Activated naive CD8-positive, alpha-beta T cell treated with anti-CD3 and anti-CD28 coated beads, Interleukin-2, amount 50 U/mL, for 24 hours (primary cell): ENCODE measurements around the gene CACNA1D.
"Not testable (repeated sequence)": the region's sequence is repeated elsewhere in the genome, so short reads cannot be mapped to it uniquely, and the experiment has no call there.

Source experiments
- ATAC-seq: fragments of 150-1000 bp; cut with Tn5 transposase; one replicate; pipeline ENCODE4 v1.10.0; 2021
- DNase-seq: peaks from one replicate; pipeline ENCODE4 v3.0.0; 2021
- H3K27ac Mint-ChIP-seq: one replicate; pipeline ENCODE4 v1.8.0; 2021; ENCODE audit warnings: mild to moderate bottlenecking, mixed read lengths
- H3K27me3 Mint-ChIP-seq: one replicate; pipeline ENCODE4 v1.8.0; 2021; ENCODE audit warnings: mixed read lengths
- H3K36me3 Mint-ChIP-seq: one replicate; pipeline ENCODE4 v1.8.0; 2021; ENCODE audit warnings: low read depth, mixed read lengths
- H3K4me1 Mint-ChIP-seq: one replicate; pipeline ENCODE4 v1.8.0; 2021; ENCODE audit warnings: mixed read lengths
- H3K4me3 Mint-ChIP-seq: one replicate; pipeline ENCODE4 v1.8.0; 2021; ENCODE audit warnings: mild to moderate bottlenecking, moderate library complexity, mixed read lengths
- H3K9me3 Mint-ChIP-seq: one replicate; pipeline ENCODE4 v1.8.0; 2021; ENCODE audit warnings: mixed read lengths

Gene CACNA1D

GRCh38 chr3:53643757-53644156 is 149.3 kb downstream of the CACNA1D start:
- H3K9me3 Mint-ChIP-seq, result no peaks in the 10 kb centered on the region
- no peak overlapping the region for H3K27ac Mint-ChIP-seq
- peaks cover 14% of the 10 kb centered on the region for H3K27me3 Mint-ChIP-seq
- H3K36me3 Mint-ChIP-seq, result no peaks in the 10 kb centered on the region
- DNase-seq (no peak), ATAC-seq (no peak)
- H3K4me1 Mint-ChIP-seq, result no peaks in the 10 kb centered on the region
- no peak overlapping the region for H3K4me3 Mint-ChIP-seq

- Mint-ChIP-seq H3K4me3 (no peak overlapping the region), H3K9me3 (no peaks in the 10 kb centered on the region), H3K27me3 (peaks cover 17% of the 10 kb centered on the region), H3K4me1 (peaks cover 3% of the 10 kb centered on the region), H3K27ac (no peak overlapping the region), H3K36me3 (no peaks in the 10 kb centered on the region)
- ATAC-seq (no peak), DNase-seq (no peak)
Measured at GRCh38 chr3:53645754-53646153, 151.3 kb downstream of the CACNA1D start.

DNA sequence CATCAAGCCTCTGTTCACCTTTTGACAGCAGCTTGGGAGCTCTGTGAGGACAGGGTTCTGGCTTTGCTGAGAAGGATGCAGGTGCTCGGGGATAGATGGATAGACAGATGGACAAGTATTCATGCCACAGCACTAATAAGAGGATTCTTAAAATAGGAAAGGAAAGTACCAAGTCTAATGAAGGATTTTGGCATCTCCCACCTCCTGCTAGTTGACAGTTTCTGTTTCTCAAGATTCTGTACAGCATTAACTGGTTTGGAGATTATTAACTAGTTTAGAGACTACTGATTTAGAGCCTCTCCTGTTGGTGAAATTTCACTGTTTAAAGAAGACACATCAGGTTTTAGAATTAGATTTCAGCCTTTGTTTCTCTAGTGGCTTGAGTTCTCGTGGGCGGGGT is 152.3 kb downstream of the CACNA1D start:
- H3K9me3 Mint-ChIP-seq, result no peaks in the 10 kb centered on the region
- no peak overlapping the region for H3K4me3 Mint-ChIP-seq
- no peaks in the 10 kb centered on the region for H3K36me3 Mint-ChIP-seq
- DNase-seq (no peak), ATAC-seq (no peak)
- H3K27ac Mint-ChIP-seq, result no peak overlapping the region
- peaks cover 13% of the 10 kb centered on the region for H3K27me3 Mint-ChIP-seq
- H3K4me1 Mint-ChIP-seq, result peaks cover 3% of the 10 kb centered on the region

- no peak overlapping the region for H3K27ac Mint-ChIP-seq
- no peak for DNase-seq
- no peak overlapping the region for H3K4me3 Mint-ChIP-seq
- H3K36me3 Mint-ChIP-seq, result no peaks in the 10 kb centered on the region
- peaks cover 15% of the 10 kb centered on the region for H3K9me3 Mint-ChIP-seq
- peaks cover 3% of the 10 kb centered on the region for H3K4me1 Mint-ChIP-seq
- H3K27me3 Mint-ChIP-seq, result peaks cover 17% of the 10 kb centered on the region
- no peak for ATAC-seq
Measured at GRCh38 chr3:53649816-53650215, 155.4 kb downstream of the CACNA1D start.

DNA sequence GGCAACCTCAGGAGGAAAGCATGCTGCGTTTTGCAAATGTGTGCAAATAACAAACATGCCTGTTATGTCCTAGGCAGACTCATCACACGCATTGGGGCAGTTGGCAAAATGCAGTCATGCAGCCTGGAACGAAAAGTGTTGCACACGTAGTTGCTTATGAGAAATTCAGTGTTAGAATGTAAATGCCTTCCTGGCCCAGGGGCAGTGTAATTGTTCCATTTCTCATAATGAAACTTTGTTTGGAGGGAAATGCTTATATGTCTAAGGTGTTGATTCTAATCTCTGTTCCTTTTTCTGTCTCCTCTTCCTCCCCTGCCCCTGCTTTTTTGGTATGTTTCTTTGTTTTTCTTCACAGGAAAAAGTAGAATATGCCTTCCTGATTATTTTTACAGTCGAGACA is 156.0 kb downstream of the CACNA1D start:
- ATAC-seq (no peak), DNase-seq (no peak)
- Mint-ChIP-seq H3K27me3 (peaks cover 17% of the 10 kb centered on the region), H3K4me3 (no peak overlapping the region), H3K4me1 (peaks cover 3% of the 10 kb centered on the region), H3K36me3 (no peaks in the 10 kb centered on the region), H3K9me3 (peaks cover 21% of the 10 kb centered on the region), H3K27ac (no peak overlapping the region)

- Mint-ChIP-seq H3K27ac (no peak overlapping the region), H3K4me1 (peaks cover 3% of the 10 kb centered on the region), H3K27me3 (peaks cover 17% of the 10 kb centered on the region), H3K4me3 (no peak overlapping the region), H3K36me3 (no peaks in the 10 kb centered on the region), H3K9me3 (peaks cover 22% of the 10 kb centered on the region)
- DNase-seq (no peak), ATAC-seq (no peak)
Measured at GRCh38 chr3:53650928-53651661, 156.7 kb downstream of the CACNA1D start.

GRCh38 chr3:53651927-53652326 is 157.5 kb downstream of the CACNA1D start:
- no peak for ATAC-seq
- peaks cover 3% of the 10 kb centered on the region for H3K4me1 Mint-ChIP-seq
- no peak overlapping the region for H3K4me3 Mint-ChIP-seq
- peaks cover 13% of the 10 kb centered on the region for H3K27me3 Mint-ChIP-seq
- H3K27ac Mint-ChIP-seq, result no peak overlapping the region
- H3K36me3 Mint-ChIP-seq, result no peaks in the 10 kb centered on the region
- H3K9me3 Mint-ChIP-seq, result peaks cover 22% of the 10 kb centered on the region
- DNase-seq, result no peak

DNA sequence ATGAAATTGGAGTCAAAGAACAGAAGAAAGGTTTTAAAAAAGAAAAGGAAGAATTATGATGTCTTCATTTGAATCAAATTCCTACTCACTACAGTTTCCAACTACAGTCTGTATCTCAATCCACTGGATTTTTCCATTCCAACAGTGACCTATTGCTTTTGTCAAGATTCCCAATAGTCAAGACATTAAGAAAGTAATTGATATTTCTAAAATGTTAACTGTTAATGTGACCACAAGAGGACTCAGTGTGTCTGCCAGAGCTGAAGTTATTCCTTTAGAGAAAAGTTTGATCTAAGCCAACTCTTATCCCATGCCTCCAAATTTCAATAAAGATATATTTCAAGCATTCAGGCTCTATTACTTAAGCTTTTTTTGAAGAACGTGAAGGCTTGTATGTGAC is 163.2 kb downstream of the CACNA1D start:
- H3K27me3 Mint-ChIP-seq, result peaks cover 11% of the 10 kb centered on the region
- no peak for ATAC-seq
- H3K4me1 Mint-ChIP-seq, result peaks cover 2% of the 10 kb centered on the region
- DNase-seq, result no peak
- H3K9me3 Mint-ChIP-seq, result peaks cover 32% of the 10 kb centered on the region
- no peak overlapping the region for H3K4me3 Mint-ChIP-seq
- no peak overlapping the region for H3K27ac Mint-ChIP-seq
- H3K36me3 Mint-ChIP-seq, result peaks cover 6% of the 10 kb centered on the region

DNA sequence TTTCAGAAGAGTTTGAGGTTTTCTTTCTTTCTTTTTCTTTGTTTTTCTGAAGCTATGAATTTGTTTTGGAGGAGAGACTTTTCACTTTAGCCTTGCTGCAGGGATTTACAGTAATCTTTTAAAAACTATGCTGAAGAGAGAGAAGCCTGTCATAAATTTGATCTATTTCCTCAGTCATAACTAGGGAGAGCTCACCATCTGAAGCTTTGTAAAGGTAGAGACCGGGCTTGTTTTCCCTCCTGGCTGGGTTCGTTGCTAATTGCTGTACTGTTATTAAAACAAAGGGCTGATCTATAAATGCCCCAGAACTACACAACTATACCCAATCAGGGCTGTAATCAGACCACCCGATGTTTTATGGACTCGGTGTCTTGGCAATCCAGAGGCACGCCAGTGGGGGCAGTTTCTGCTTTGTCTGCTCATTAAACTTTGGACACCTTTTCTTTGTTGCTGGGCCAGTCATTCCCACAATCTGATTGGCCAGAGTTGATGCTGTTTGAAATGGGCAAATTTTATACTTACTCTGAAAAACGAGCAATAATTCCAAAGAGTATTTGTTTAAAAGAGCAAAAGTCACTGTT is 164.3 kb downstream of the CACNA1D start:
- ATAC-seq (no peak), DNase-seq (no peak)
- Mint-ChIP-seq H3K4me1 (peaks cover 2% of the 10 kb centered on the region), H3K27ac (no peak overlapping the region), H3K36me3 (peaks cover 11% of the 10 kb centered on the region), H3K9me3 (peaks cover 31% of the 10 kb centered on the region), H3K4me3 (no peak overlapping the region), H3K27me3 (peaks cover 11% of the 10 kb centered on the region)

DNA sequence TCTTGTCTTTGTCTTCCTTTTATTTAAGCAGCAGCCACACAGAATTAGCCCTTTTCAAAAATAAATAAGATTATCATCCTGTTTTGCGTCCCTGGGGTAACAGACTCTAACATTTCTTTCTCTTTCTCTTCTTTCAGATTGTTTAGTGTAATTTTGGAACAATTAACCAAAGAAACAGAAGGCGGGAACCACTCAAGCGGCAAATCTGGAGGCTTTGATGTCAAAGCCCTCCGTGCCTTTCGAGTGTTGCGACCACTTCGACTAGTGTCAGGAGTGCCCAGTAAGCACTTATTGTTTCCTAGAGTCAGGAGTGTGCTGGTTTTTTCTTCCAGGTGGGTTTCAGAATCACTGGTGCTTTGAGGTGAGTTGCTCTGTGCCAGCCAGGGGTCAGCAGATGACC is 165.6 kb downstream of the CACNA1D start:
- ATAC-seq (no peak), DNase-seq (no peak)
- peaks cover 22% of the 10 kb centered on the region for H3K9me3 Mint-ChIP-seq
- no peak overlapping the region for H3K4me3 Mint-ChIP-seq
- H3K4me1 Mint-ChIP-seq, result peaks cover 2% of the 10 kb centered on the region
- peaks cover 14% of the 10 kb centered on the region for H3K27me3 Mint-ChIP-seq
- peaks cover 11% of the 10 kb centered on the region for H3K36me3 Mint-ChIP-seq
- no peak overlapping the region for H3K27ac Mint-ChIP-seq

DNA sequence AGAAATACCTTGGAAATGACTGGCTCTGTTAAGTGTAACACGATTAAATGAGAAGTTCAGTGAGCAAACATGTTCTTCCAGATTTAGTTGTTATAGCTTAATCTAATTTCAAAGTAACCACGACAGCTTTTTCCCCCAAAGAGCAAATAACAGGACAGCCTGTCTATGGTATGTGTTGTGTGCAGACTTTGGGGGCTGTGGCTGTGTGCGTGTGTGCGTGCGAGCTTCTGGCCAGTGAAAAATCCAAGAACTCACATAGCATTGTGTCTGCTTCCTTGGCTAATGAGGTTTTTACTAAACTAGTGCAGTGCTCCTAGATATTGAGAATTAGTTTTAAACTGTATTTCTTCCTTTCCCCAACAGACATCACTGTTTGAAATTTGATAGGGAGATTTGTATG is 167.1 kb downstream of the CACNA1D start:
- H3K4me3 Mint-ChIP-seq, result no peak overlapping the region
- no peak for DNase-seq
- peaks cover 11% of the 10 kb centered on the region for H3K36me3 Mint-ChIP-seq
- H3K27ac Mint-ChIP-seq, result no peak overlapping the region
- H3K9me3 Mint-ChIP-seq, result peaks cover 15% of the 10 kb centered on the region
- peaks cover 2% of the 10 kb centered on the region for H3K4me1 Mint-ChIP-seq
- no peak for ATAC-seq
- H3K27me3 Mint-ChIP-seq, result peaks cover 17% of the 10 kb centered on the region

- Mint-ChIP-seq H3K27me3 (peaks cover 12% of the 10 kb centered on the region), H3K36me3 (peaks cover 11% of the 10 kb centered on the region)
- H3K27ac Mint-ChIP-seq, result not testable (repeated sequence)
Measured at GRCh38 chr3:53664812-53665211, 170.4 kb downstream of the CACNA1D start.

GRCh38 chr3:53665608-53666425 is 171.4 kb downstream of the CACNA1D start:
- DNase-seq, result no peak
- peaks cover 9% of the 10 kb centered on the region for H3K9me3 Mint-ChIP-seq
- peaks cover 11% of the 10 kb centered on the region for H3K27me3 Mint-ChIP-seq
- H3K27ac Mint-ChIP-seq, result no peak overlapping the region
- H3K36me3 Mint-ChIP-seq, result peaks cover 11% of the 10 kb centered on the region
- no peak for ATAC-seq
- no peak overlapping the region for H3K4me3 Mint-ChIP-seq
- no peaks in the 10 kb centered on the region for H3K4me1 Mint-ChIP-seq

More at GRCh38 chr3:53664812-53665211, 170.4 kb downstream of the CACNA1D start:
- not testable (repeated sequence) for DNase-seq, H3K4me3 Mint-ChIP-seq, ATAC-seq, H3K4me1 Mint-ChIP-seq
- peaks cover 13% of the 10 kb centered on the region for H3K9me3 Mint-ChIP-seq

- no peak overlapping the region for H3K27ac Mint-ChIP-seq
- H3K36me3 Mint-ChIP-seq, result no peaks in the 10 kb centered on the region
- DNase-seq, result no peak
- H3K4me3 Mint-ChIP-seq, result no peak overlapping the region
- ATAC-seq, result no peak
- no peaks in the 10 kb centered on the region for H3K4me1 Mint-ChIP-seq
- no peaks in the 10 kb centered on the region for H3K9me3 Mint-ChIP-seq
- peaks cover 12% of the 10 kb centered on the region for H3K27me3 Mint-ChIP-seq
Measured at GRCh38 chr3:53668872-53669271, 174.5 kb downstream of the CACNA1D start.

- ATAC-seq (no peak), DNase-seq (no peak)
- H3K9me3 Mint-ChIP-seq, result no peaks in the 10 kb centered on the region
- H3K27me3 Mint-ChIP-seq, result peaks cover 9% of the 10 kb centered on the region
- no peaks in the 10 kb centered on the region for H3K36me3 Mint-ChIP-seq
- H3K4me3 Mint-ChIP-seq, result no peak overlapping the region
- H3K4me1 Mint-ChIP-seq, result no peaks in the 10 kb centered on the region
- H3K27ac Mint-ChIP-seq, result no peak overlapping the region
Measured at GRCh38 chr3:53670721-53671120, 176.3 kb downstream of the CACNA1D start.
